ENCODE data around the gene TMC3.

TMC3 gene

GRCh38 chr15:81297603-81298575 is 76.1 kb downstream of the TMC3 start:
- no peak for DNase-seq

GRCh38 chr15:81297147-81297572 is 76.9 kb downstream of the TMC3 start:
- DNase-seq, result no peak

DNA sequence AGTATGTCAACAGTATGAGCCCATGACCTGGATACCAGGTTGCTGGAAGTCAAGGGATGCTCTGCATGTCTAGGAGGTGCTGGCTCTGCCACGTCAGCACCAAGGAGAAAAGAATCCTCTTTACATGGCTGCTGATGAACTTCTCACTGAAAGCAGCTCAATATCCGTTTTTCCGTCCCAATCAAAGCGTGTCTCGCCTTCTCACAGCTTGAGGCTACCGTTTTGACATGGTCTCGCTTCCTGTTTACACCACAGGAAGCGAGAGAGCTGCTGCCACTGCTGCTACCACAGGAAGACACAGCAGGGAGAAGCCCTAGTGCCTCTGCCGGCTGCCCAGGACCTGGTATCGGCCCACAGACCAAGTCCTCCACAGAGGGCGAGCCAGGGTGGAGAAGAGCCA is 77.3 kb downstream of the TMC3 start:
- DNase-seq, result no peak

GRCh38 chr15:81296186-81296585 is 77.8 kb downstream of the TMC3 start:
- no peak for DNase-seq

DNA sequence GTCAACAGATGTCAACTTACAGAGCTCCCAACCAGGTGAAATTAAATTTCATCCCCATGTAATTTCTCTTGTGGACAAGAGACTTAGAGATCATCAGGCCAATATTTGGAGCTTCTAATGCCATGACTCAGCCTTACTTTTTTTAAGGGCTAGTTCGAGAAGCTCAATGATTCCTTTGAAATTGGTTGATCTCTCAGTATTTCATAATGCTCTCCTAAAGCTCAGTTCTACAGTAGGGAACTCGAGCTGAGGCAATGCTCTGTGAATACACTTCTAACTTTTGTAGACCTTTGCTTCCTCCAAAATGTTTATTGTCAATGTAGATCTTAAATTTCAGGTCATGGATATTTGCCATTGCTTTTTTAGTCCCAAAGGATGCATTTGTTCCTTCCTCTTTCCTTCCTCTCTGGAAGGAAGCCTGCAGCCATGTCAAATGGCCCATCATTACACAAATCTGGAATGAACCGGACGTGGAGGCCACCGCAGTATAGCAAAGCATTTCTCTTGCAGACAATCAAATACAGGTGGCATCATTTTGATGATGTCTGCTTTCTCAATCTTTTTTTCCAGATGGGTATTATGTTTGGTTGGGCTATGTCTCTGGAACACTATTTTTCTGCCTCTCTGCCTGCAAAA is 78.4 kb downstream of the TMC3 start:
- DNase-seq, result no peak

DNA sequence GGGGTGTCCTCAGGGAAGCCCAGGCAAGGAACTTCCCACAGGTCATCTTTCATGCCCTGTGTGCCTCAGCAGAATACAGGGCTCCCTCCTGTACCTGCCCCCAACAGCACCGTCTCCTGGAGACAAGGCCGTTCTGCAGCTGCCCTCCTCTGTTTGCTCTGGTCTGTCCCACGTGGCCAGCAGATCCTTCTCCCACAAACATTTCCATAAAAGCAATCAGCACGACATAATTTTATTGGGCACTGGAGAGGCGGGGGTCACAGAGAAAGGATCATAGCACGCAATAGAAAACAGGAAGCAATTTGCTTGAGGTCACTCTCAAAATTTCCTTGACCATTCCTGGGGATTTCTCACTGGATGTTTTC is 79.5 kb downstream of the TMC3 start:
- DNase-seq, result no peak

DNA sequence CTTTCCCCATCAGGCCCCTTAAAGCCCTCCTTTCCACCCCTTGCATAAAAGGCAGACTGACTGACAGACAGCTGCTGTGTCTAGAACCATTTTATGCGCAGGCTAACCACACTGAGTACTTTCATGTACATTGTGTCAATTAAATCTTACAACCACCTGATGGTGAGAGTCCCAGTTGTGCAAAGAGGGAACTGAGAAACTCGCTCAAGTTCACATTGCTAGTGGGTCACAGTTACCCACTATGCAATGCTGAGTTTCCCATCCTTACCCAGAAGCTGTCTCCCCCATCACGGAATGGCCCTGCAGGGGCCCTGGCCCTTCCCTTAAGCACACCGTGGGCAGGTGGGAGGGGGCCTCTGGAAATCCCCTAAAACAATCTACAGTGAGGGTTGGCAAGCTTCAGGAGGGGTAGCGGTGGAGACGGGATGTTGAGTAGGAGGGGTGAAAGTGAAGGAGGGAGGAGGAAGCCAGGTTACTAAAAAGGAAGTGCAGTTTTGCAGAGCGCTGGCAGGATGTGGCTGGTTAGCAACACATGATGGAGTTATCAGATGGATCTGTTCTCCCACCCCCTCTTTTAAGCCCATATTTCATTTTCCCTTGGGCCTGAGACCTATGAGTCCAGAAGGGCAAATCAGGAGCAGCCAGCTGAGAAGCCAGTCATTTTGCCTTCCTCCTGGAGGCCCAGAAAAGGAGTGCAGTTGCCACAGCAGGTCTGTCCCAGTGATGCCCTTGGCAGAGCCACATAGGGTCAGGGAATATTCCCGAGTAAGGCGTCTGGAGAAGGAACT is 80.1 kb downstream of the TMC3 start:
- DNase-seq, result no peak

DNA sequence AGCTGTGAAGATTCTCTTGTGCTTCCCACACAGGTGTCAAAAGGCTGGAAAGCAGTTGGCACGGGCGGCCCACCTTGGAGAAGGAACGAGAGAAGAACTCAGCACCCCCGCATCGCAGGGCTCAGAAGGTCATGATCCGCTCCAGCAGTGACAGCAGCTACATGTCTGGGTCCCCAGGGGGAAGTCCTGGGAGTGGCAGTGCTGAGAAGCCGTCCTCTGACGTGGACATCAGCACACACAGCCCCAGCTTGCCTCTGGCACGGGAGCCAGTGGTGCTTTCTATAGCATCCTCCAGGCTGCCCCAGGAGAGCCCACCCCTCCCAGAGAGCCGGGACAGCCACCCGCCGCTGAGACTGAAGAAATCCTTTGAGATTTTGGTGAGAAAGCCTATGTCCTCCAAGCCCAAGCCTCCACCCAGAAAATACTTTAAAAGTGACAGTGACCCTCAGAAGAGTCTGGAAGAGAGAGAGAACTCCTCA is 81.5 kb downstream of the TMC3 start:
- no peak for DNase-seq

- DNase-seq, result no peak
Observed at GRCh38 chr15:81291916-81292522, 82.0 kb downstream of the TMC3 start.

DNA sequence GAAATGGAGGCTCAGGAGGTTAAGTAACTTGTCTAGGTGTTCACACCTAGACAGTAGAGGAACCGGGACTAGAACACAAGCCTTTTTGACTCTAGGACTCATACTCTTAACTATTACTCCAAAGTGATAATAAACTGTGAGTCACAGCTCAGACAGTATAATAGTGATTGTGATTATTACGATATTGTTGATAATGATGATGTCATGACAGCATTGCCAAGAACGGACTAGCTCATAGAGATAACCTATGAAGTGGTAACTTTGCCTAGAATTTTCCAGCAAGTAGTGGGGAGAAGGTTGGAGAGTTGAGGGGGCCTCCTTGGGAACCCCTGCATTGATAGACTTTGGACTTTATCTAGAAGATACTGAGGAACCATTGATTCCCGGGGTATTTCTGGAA is 84.1 kb downstream of the TMC3 start:
- no peak for DNase-seq

DNA sequence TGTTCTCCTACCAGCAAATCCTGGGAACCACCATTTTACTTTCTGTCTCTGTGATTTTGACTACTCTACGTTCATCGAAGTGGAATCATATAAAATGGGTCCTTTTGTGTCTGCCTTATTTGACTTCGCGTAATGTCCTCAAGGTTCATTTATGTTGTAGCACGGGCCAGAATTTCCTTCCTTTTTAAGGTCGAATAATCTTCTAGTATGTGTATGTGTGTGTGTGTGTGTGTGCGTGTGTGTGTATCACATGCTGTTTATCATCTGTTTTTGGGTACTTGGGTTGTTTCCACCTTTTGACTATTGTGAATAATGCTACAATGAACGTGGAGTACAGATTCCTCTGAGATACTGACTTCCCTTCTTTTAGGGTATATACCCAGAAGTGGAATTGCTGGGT is 85.4 kb downstream of the TMC3 start:
- DNase-seq, result no peak

GRCh38 chr15:81288040-81288439 is 86.0 kb downstream of the TMC3 start:
- no peak for DNase-seq

- DNase-seq, result no peak
Observed at GRCh38 chr15:81286621-81287121, 87.3 kb downstream of the TMC3 start.

GRCh38 chr15:81285461-81285860 is 88.6 kb downstream of the TMC3 start:
- DNase-seq, result no peak

GRCh38 chr15:81284256-81285031 is 89.6 kb downstream of the TMC3 start:
- DNase-seq, result no peak

GRCh38 chr15:81282911-81283310 is 91.1 kb downstream of the TMC3 start:
- DNase-seq, result no peak

GRCh38 chr15:81282606-81282895 is 91.5 kb downstream of the TMC3 start:
- no peak for DNase-seq

DNA sequence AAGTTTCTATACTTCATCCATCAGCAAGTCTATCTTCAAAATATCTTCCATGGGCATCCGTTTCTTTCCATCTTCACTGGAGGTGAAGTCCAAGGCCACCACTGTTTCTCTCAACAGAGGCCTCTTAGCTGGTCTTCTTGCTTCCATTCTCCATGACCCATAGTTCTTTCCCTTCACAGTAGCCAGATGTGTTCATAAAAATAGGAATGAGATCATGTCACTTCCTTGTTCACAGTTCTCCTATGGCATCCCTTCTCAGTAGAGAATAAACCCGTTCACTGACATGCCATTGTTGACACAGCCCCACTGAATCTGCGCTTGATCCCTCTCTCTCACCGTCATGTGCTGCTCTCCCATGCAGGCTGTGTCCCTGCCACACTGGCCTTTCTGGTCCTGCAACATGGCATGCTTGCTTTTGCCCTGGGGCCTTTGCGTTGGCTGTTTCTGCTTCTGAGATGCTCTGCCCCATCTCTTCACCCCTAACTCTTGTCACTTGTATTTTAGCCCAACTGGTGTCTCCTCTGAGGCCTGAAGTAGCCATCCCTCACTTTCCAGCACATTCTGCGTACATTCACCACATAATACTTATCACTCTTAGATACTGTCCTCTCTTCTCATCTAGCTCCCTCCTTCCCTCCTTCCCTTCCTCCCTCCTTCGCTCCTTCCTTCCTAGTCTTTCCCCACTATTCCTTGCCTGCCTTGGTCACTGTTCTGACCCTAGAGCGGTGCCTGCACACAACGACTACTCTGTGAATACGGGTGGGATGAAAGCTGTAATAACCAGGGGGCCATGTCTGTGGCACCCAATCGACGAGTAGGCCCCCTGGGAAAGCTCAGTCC is 92.0 kb downstream of the TMC3 start:
- no peak for DNase-seq

- no peak for DNase-seq
Observed at GRCh38 chr15:81281456-81281735, 92.6 kb downstream of the TMC3 start.

All from NCI-H2029 treated with DMSO at 0.1 percent for 48 hours (cell line).